Inferior parietal cortex (tissue), 1 donor: Measurements from ENCODE around the gene BCORL1.

Experiments used
- DNase-seq: peaks from one replicate; pipeline ENCODE4 v3.0.0-alpha.2; 2016; ENCODE audit errors: extremely low spot score

The BCORL1 gene

DNA sequence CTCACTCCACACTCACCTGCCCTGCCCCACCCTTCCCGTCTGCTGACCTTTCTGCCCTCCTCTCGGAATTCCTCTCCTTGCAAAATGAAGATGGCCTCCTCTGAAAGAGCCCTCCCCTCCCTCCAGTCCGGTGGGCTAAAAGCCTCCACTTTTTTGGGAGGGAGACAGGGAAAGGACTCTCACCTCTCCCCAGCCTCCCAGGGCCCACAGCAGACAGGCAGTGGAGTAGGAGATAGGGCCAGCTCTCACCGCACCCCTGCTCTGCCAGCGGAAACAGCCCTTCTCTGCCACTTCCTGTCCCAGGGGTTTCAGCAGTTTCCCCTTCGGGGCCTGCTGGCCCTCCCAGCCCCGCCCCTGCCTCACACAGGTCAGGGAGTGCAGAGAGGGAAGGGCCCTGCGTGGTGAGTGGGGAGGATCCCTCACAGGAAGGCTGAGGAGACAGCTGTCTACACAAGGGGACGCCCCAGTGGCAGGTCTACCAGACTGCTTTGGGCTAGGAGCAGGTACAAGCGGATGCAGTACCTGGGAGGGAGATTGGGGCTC is 109.6 kb downstream of the BCORL1 start:
- DNase-seq, result no peak

DNA sequence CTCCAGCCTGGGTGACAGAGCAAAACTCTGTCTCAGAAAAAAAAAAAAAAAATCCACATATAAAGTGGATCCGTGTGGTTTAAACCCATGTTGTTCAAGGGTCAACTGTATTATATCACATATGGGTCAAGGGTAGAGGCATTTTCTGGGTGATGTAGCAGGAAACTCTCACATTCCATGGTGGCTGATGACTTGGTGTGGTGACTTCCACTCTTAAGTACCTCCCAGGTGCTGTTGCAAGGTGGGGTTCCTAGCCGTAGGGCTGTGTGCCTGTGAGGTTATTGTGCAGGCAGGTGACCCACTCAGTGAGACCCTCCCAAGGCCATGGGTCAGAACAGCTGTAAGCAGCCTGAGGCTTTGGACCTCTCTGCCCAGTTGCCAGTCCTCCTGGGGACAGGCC is 110.8 kb downstream of the BCORL1 start:
- DNase-seq, result no peak

DNA sequence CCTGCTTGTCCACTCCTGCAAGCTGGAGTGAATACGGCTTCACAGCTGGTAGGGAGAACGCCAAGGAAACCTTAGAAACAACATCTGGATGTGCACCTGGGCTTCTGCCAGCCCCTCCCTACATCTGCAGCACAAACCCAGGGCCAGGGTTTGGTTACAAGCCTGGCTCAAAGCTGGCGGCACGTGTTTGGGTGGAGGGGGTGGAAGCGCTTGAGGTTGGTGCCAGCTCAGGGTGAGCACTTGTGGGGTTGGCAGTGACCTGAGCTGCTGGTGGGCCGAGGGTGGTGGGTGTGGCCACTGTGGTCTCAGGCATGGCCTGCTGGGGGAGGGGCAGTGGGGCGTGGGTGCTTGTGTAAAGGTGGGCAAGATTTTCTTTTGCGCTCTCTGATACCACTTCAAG is 112.3 kb downstream of the BCORL1 start:
- DNase-seq, result no peak

DNA sequence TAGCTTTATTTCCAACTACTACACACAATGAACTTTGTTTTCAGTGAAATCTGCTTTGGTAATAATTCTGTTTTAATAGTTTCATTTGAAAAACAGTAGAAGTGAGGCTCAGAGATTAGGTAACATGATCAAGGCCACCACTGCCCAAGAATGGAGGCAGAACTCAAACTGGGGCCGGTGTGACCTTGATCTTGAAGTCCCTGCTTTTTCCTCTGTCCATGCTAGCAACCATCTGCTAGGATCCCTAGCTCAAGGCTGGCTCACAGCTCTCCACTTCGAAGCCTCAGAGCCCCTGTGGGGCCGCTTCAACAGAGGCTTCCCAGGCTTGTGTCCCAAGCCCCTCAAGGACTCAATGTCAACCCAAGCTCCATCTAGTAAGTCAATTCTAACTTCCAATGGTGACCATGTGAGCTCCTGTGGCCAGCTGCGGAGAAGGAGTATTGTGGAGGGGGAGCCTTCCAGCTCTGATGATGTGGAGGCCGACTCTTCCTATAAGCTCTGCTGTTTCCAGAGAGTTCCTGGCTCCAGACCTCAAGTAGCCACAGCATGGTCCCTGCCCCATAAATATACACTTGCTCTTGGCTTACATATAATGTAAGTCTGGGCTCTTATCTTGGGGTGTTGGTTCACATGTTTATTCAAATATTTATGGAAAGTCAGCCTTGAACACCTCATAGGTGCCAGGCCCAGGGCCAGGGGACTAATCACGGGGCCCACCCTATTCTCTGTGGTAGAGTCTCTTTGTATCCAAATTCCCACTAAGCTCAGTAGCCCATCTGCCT is 113.0 kb downstream of the BCORL1 start:
- DNase-seq, result no peak

DNA sequence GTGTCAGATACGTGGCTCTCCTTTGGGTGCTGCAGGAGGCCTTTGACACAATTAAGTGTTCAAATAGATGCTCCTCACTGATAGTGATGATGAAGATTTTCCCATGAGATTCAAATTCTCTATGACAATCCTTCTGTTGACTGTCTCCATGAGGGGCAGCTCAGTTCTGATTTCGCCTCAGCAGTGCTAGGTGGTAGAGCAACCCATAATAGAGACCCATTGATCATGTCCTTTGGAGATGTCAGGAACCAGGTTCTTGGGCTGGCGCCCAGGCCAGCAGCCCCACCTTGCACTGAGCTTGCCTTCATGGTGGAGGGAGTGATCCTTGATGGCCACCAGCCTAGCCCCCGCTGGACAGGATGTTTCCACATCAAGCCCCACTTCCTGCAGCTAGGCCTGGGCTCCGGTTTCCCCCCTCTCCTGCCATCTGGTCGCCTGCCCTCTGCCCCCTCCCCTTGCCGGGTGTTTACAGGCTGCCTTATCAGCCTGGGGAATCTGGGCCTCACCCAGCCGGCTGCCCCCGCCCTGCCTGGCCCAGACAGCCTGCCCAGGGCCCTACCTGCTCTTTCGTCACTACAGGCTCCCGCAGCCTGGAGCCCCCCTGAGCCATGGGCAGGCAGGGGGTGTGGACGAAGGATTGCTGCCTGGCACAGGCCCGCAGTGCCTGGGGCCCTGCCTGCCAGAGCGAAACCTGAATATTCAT is 115.2 kb downstream of the BCORL1 start:
- no peak for DNase-seq

DNA sequence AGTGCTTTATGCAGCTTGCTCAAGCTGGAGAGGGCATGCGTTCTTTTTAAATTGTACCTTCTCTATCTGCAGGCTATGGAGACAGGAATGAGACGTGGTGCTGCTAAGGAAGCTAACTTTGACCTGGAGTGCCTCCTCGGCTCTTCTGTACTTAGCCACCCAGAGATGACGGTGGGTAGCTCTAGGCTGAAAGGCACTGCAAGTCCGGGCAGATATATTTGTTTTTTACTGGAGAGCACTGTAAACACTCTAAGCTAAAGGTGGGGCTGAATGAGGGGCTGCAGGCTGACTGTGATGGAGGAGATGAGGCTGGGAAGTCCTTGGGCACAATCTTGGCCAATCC is 115.7 kb downstream of the BCORL1 start:
- no peak for DNase-seq

DNA sequence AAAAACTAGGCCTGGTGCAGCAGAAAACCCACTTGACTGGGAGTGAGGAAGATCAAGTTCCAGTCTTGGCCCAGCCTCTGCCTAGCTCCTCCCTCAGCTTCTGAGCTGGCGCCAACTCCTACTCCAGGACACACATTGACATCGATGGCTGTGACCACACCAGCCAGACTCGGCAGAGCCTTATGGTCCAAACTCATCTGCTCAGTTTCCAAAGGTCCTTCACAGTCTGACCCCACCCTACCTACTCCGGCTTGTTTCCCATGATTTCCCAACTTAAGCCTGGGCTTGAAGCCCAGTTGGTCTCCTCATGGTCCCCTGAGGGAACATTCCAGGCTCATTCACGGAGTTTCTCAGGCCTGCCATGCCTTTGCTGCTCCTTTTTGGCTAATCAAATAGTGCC is 117.7 kb downstream of the BCORL1 start:
- DNase-seq, result no peak

DNA sequence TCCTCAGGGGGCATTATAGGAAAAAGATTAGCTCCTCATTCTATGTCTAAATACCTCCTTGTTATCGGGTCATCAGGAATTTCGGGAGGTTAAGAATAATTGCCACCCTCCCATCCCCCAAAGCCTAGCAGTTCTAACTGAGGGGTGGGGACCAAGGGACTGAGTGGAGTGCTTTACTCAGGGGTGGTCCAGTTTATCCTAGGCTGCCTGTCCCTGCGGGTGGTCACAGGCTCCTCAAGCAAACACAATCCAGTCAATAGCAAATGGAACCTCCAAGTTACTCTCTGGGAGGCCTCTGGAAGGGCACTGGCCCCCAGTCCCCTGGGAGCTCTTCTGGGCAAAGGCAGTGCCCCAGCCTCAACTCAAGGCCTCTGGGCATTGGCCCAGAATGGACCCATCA is 121.2 kb downstream of the BCORL1 start:
- no peak for DNase-seq

DNA sequence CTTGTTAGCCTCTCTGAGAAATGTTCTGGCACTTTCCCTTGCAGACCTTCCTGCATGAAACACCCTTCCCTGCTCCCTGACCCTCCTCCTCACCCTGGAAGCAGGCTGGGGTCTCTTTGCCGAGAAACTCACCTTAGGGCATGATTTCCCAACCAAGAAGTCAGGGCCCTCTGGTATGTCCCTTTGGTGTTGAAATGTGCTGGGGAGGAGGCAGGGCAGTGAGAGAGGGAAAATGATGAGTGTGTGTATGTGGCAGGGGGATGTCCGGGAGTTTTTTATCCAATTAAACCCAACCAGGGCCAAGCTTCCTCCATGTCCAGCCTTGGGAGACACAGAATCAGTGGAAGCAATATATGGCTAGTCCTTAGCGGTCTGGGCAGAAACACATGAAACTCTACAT is 122.8 kb downstream of the BCORL1 start:
- no peak for DNase-seq

DNA sequence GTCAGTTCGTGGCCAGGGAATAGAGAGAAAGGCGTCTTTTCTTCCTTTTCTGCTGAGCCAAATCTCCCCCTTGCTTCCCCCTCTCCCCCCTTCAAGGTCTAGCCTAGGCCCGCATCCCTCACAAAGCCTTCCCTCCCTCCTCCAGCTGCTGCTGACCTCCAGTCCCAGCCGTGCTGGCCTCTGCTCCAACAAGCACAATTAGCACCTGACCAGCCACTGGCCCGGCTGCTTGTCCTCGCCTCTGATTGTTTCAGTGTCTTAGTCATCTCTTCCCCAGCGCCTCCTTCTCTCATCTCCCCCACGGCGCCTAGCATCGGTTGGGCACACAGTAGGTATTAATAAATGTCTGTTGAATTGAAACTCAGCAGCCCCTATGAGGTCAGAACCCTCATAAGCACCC is 123.6 kb downstream of the BCORL1 start:
- no peak for DNase-seq
